ENCODE results near the gene SEMA3G.

Gene SEMA3G

DNA sequence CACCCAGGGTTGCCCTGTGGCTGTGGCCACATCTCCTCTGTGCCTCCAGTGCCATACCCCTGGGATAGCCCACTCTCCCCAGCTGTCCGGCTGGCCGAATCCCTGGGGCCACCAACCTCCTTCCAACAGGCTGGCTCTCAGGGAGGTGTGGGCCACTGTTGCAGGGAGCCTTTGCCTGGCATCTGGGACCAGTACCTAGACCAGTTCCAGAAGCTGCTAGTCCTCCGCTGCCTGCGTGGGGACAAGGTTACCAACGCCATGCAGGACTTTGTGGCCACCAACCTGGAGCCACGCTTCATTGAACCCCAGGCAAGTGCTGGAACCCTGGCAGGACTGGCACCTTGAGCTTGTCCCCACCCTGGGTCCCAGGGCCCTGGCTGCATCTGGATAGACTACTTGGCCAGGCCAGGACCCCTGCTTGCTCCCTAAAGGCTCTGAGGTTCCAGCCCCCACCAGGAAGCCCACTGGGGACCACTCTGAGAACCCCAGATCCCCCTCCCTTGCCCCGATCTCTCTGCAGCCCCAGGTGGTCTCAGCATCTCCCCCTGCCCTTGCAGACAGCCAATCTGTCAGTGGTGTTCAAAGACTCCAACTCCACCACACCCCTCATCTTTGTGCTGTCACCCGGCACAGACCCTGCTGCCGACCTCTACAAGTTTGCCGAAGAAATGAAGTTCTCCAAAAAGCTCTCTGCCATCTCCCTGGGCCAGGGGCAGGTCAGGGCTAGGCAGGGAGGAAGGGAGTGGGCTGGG, 50.0 kb downstream of the SEMA3G start:
- Histone ChIP-seq H3K27me3 (ENCODE audit: control insufficient read depth, insufficient read depth, low read length, poor library complexity, severe bottlenecking) (no peaks in the 10 kb centered on the region), H3K27ac (ENCODE audit: insufficient read depth, low read depth, low read length, poor library complexity, severe bottlenecking) (no peak overlapping the region), H3K4me1 (ENCODE audit: control insufficient read depth, insufficient read depth, low read length) (no peaks in the 10 kb centered on the region), H3K4me3 (ENCODE audit: insufficient read depth, low read depth, low read length) (no peak overlapping the region), H3K36me3 (ENCODE audit: control insufficient read depth, insufficient read depth, low read length) (no peaks in the 10 kb centered on the region), H3K9me3 (ENCODE audit: control insufficient read depth, low read length) (no peaks in the 10 kb centered on the region)
- 91 to 92% methylated on average over 10 of the region's 10 CpGs for WGBS, 2 experiments

DNA sequence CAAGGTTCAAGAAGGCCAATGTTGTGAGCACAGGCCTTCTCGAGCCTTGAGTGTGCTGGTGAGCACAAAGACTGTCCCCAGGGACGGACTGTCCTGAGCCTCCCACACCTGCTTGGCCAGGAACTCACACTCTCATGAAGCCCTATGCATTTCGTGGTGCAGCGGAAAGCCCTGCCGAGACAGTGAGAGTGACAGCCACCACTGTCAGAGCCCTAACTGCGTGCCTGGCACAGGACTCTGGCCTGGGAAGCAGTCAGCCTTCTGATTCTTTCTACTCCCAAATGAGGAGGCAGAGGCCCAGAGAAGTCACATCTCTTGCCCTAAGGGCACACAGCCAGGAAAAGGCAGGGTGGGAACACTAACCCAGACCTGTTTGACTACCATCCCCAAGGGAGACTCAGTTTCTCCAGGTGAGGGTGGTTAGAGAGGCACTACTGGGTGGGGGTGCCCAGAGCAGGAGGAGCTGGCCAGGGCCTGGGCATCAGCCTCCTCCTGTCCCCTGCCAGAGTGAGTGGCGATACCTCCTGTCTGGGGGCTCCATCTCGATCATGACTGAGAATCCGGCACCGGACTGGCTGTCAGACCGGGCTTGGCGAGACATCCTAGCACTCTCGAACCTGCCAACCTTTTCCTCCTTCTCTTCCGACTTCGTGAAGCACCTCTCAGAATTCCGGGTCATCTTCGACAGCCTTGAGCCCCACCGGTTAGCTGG, 50.8 kb downstream of the SEMA3G start:
- Histone ChIP-seq H3K27ac (ENCODE audit: insufficient read depth, low read depth, low read length, poor library complexity, severe bottlenecking) (no peak overlapping the region), H3K4me1 (ENCODE audit: control insufficient read depth, insufficient read depth, low read length) (no peaks in the 10 kb centered on the region), H3K9me3 (ENCODE audit: control insufficient read depth, low read length) (no peaks in the 10 kb centered on the region), H3K4me3 (ENCODE audit: insufficient read depth, low read depth, low read length) (no peak overlapping the region), H3K36me3 (ENCODE audit: control insufficient read depth, insufficient read depth, low read length) (no peaks in the 10 kb centered on the region), H3K27me3 (ENCODE audit: control insufficient read depth, insufficient read depth, low read length, poor library complexity, severe bottlenecking) (no peaks in the 10 kb centered on the region)
- WGBS, 2 experiments, result 91 to 93% methylated on average over 18 of the region's 18 CpGs

DNA sequence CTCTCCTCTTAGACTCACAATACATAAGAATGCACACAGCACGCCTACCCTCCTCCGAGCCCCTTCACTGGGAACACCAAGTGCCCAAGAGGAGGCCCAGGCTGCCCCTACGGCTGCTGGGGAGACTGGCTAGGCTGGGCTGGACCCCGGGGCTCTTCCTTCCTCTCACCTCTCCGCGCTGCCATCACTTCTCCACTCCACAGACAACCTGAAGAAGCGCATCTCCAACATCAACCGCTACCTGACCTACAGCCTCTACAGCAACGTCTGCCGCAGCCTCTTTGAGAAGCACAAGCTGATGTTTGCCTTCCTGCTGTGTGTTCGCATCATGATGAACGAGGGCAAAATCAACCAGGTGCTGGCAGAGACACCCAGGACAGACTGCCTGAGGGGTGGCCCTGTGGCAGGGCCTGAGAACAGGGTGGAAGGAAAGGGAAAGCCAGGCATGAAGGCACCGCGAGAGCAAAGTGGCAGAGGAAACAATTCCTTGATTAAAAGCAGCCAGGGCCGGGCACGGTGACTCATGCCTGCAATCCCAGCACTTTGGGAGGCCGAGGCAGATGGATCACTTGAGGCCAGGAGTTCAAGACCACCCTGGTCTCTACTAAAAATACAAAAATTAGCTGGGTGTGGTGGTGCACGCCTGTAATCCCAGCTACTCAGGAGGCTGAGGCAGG, 51.6 kb downstream of the SEMA3G start:
- Histone ChIP-seq H3K9me3 (ENCODE audit: control insufficient read depth, low read length) (no peaks in the 10 kb centered on the region), H3K27me3 (ENCODE audit: control insufficient read depth, insufficient read depth, low read length, poor library complexity, severe bottlenecking) (no peaks in the 10 kb centered on the region), H3K4me1 (ENCODE audit: control insufficient read depth, insufficient read depth, low read length) (no peaks in the 10 kb centered on the region), H3K36me3 (ENCODE audit: control insufficient read depth, insufficient read depth, low read length) (no peaks in the 10 kb centered on the region), H3K27ac (ENCODE audit: insufficient read depth, low read depth, low read length, poor library complexity, severe bottlenecking) (no peak overlapping the region), H3K4me3 (ENCODE audit: insufficient read depth, low read depth, low read length) (no peak overlapping the region)
- 88 to 90% methylated on average over 18 of the region's 18 CpGs for WGBS, 2 experiments

DNA sequence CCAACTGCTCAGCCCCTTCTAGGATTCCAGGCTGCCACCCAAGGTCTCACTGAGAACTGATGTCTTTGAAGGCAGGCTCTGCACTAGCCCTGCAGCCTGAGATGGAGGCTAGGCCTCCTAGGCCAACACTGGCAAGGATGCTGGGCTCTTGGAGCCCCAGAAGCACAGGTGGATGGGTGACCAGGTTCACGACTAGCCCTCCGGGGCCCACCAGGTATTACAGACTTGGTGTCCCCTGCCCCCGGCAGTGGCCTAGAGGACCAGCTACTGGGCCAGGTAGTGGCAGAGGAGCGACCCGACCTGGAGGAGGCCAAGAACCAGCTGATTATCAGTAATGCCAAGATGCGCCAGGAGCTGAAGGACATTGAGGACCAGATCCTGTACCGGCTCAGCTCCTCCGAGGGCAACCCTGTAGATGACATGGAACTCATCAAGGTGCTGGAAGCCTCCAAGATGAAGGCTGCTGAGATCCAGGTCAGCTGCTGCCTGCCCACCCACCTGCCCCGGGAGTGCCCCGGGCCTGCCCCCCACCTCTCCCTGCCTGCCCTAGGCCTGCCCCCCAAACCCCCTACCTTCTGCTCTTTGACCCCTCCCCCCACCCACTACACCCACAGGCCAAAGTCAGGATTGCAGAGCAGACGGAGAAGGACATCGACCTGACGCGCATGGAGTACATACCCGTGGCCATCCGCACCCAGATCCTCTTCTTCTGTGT, 52.5 kb downstream of the SEMA3G start:
- H3K27ac ChIP-seq (ENCODE audit: insufficient read depth, low read depth, low read length, poor library complexity, severe bottlenecking), result no peak overlapping the region
- 93 to 94% methylated on average over 16 of the region's 16 CpGs for WGBS, 2 experiments

DNA sequence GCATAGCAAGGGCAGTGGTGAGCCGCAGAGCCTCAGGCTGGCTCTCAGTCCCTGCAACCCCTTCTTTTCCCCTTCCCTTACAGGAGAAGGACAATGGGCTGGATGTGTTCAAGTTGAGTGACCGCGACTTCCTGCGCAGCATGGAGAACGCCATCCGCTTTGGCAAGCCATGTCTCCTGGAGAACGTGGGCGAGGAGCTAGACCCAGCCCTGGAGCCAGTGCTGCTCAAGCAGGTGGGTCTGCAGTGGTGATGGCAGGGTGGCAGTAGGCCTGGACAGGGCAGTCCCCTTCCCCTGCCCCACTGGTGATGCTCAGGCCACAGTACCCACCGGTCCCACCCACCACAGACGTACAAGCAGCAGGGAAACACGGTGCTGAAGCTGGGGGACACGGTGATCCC, 53.8 kb downstream of the SEMA3G start:
- H3K4me1 ChIP-seq (ENCODE audit: control insufficient read depth, insufficient read depth, low read length), result no peaks in the 10 kb centered on the region

More for the DNA sequence above, 52.5 kb downstream of the SEMA3G start:
- Histone ChIP-seq H3K36me3 (ENCODE audit: control insufficient read depth, insufficient read depth, low read length) (no peaks in the 10 kb centered on the region), H3K9me3 (ENCODE audit: control insufficient read depth, low read length) (no peaks in the 10 kb centered on the region), H3K4me1 (ENCODE audit: control insufficient read depth, insufficient read depth, low read length) (no peaks in the 10 kb centered on the region), H3K4me3 (ENCODE audit: insufficient read depth, low read depth, low read length) (no peak overlapping the region), H3K27me3 (ENCODE audit: control insufficient read depth, insufficient read depth, low read length, poor library complexity, severe bottlenecking) (no peaks in the 10 kb centered on the region)

DNA sequence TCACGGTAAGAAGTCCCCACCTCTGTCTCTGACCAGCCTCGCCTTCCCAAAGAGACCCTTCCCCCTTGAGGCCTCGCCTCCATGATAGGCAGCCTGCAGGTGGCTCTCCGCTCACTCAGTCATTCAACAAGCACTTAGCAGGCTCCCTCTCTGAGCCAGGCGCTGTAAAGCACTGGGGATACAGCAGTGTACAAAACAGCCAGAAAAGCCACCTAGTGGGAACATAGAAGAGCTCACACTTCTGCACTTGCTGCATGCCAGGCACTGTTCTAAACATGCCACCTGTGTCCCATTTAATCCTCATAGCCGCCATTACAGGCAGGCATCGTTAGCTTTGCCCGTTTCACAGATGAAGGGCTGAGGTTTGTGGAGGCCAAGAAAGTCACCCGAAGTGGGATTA, 56.0 kb downstream of the SEMA3G start:
- no peaks in the 10 kb centered on the region for H3K4me1 ChIP-seq (ENCODE audit: control insufficient read depth, insufficient read depth, low read length)
- no peaks in the 10 kb centered on the region for H3K9me3 ChIP-seq (ENCODE audit: control insufficient read depth, low read length)
- H3K4me3 ChIP-seq (ENCODE audit: insufficient read depth, low read depth, low read length), result no peak overlapping the region
- H3K36me3 ChIP-seq (ENCODE audit: control insufficient read depth, insufficient read depth, low read length), result no peaks in the 10 kb centered on the region
- H3K27me3 ChIP-seq (ENCODE audit: control insufficient read depth, insufficient read depth, low read length, poor library complexity, severe bottlenecking), result no peaks in the 10 kb centered on the region
- H3K27ac ChIP-seq (ENCODE audit: insufficient read depth, low read depth, low read length, poor library complexity, severe bottlenecking), result no peak overlapping the region
- WGBS, 2 experiments, result 92 to 94% methylated on average over 9 of the region's 9 CpGs

More for the DNA sequence above, 53.8 kb downstream of the SEMA3G start:
- H3K27me3 ChIP-seq (ENCODE audit: control insufficient read depth, insufficient read depth, low read length, poor library complexity, severe bottlenecking), result no peaks in the 10 kb centered on the region
- H3K36me3 ChIP-seq (ENCODE audit: control insufficient read depth, insufficient read depth, low read length), result no peaks in the 10 kb centered on the region
- no peaks in the 10 kb centered on the region for H3K9me3 ChIP-seq (ENCODE audit: control insufficient read depth, low read length)
- no peak overlapping the region for H3K4me3 ChIP-seq (ENCODE audit: insufficient read depth, low read depth, low read length)
- 92 to 96% methylated on average over 12 of the region's 12 CpGs for WGBS, 2 experiments
- no peak overlapping the region for H3K27ac ChIP-seq (ENCODE audit: insufficient read depth, low read depth, low read length, poor library complexity, severe bottlenecking)

DNA sequence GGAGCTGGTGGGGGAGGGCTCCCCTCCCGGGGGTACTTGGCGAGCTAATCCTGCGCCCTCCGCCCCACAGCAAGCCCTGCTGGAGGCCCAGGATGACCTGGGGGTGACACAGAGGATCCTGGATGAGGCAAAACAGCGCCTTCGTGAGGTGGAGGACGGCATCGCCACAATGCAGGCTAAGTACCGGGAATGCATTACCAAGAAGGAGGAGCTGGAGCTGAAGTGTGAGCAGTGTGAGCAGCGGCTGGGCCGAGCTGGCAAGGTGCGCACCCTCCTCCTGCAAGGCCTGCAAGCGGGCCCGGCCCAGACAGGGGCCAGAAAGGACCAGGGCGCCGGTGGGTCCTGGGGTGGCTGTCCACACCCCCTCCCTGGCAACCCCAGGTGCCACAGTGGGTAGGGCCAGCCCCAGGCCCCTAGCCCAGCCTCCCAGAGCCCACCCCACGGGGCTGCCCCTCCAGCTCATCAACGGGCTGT, 56.5 kb downstream of the SEMA3G start:
- 86 to 87% methylated on average over 18 of the region's 18 CpGs for WGBS, 2 experiments
- H3K27me3 ChIP-seq (ENCODE audit: control insufficient read depth, insufficient read depth, low read length, poor library complexity, severe bottlenecking), result no peaks in the 10 kb centered on the region
- H3K27ac ChIP-seq (ENCODE audit: insufficient read depth, low read depth, low read length, poor library complexity, severe bottlenecking), result no peak overlapping the region
- H3K36me3 ChIP-seq (ENCODE audit: control insufficient read depth, insufficient read depth, low read length), result no peaks in the 10 kb centered on the region
- H3K9me3 ChIP-seq (ENCODE audit: control insufficient read depth, low read length), result no peaks in the 10 kb centered on the region
- no peak overlapping the region for H3K4me3 ChIP-seq (ENCODE audit: insufficient read depth, low read depth, low read length)
- no peaks in the 10 kb centered on the region for H3K4me1 ChIP-seq (ENCODE audit: control insufficient read depth, insufficient read depth, low read length)

DNA sequence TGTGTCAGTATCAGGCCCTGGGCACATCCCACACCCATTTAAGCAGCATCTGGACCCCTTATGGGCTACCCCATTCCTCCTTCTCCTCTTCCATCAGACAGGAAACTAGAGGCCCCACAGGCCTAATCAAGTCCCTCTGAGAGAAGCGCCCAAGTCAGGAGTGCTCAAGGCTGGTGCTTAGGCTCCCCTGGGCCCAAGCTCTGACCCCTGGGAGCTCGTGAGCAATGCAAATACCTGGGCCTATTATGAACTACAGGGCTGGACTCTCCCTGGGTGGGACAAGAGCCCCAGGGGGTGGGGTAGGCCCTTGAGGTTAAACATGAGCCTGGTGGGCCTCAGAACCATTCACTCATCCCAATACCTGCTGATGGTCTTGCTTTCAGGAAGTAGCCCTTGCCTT, 57.4 kb downstream of the SEMA3G start:
- Histone ChIP-seq H3K9me3 (ENCODE audit: control insufficient read depth, low read length) (no peaks in the 10 kb centered on the region), H3K27me3 (ENCODE audit: control insufficient read depth, insufficient read depth, low read length, poor library complexity, severe bottlenecking) (no peaks in the 10 kb centered on the region), H3K4me1 (ENCODE audit: control insufficient read depth, insufficient read depth, low read length) (no peaks in the 10 kb centered on the region), H3K36me3 (ENCODE audit: control insufficient read depth, insufficient read depth, low read length) (no peaks in the 10 kb centered on the region), H3K4me3 (ENCODE audit: insufficient read depth, low read depth, low read length) (no peak overlapping the region), H3K27ac (ENCODE audit: insufficient read depth, low read depth, low read length, poor library complexity, severe bottlenecking) (no peak overlapping the region)
- 84 to 88% methylated on average over 2 of the region's 2 CpGs for WGBS, 2 experiments

DNA sequence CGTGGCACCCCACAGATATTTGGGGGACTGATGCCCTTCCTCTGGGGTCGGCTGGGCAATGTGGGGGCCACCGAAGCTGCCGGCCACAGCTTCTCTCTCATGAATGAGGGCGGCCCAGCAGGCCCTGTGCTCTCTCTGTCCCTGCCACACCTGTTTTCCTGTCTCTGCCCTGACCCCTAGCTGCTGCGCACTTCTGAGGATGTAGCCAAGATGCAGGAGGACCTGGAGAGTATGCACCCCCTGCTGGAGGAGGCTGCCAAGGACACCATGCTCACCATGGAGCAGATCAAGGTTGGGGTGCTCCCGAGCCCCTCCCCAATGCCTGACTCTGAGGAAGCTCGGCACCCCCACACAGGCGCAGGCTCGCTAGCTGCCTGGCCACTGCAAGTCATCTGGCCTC, 59.7 kb downstream of the SEMA3G start:
- no peaks in the 10 kb centered on the region for H3K4me1 ChIP-seq (ENCODE audit: control insufficient read depth, insufficient read depth, low read length)
- no peaks in the 10 kb centered on the region for H3K9me3 ChIP-seq (ENCODE audit: control insufficient read depth, low read length)
- H3K27ac ChIP-seq (ENCODE audit: insufficient read depth, low read depth, low read length, poor library complexity, severe bottlenecking), result no peak overlapping the region
- 46 to 51% methylated on average over 10 of the region's 10 CpGs for WGBS, 2 experiments
- no peaks in the 10 kb centered on the region for H3K36me3 ChIP-seq (ENCODE audit: control insufficient read depth, insufficient read depth, low read length)
- no peak overlapping the region for H3K4me3 ChIP-seq (ENCODE audit: insufficient read depth, low read depth, low read length)
- H3K27me3 ChIP-seq (ENCODE audit: control insufficient read depth, insufficient read depth, low read length, poor library complexity, severe bottlenecking), result no peaks in the 10 kb centered on the region

Data from ectodermal cell (in vitro differentiated cells).